G401 (cell line): ENCODE data around the gene LDLR. TPM values are rescaled to one million over a fixed set of nuclear protein-coding genes. Genes with fewer than 3 reads are reported as not detected.
"Not testable (repeated sequence)": the region's sequence is repeated elsewhere in the genome, so short reads cannot be mapped to it uniquely, and the experiment has no call there.

Experiments used
- DNase-seq: peaks from one replicate; pipeline ENCODE4 v3.0.0-alpha.2; 2015; ENCODE audit warnings: low spot score
- in situ Hi-C: cut with HindIII; loops from 2 replicates; pipeline ENCODE4 v1.10.0; 2016; ENCODE audit warnings: low sequenced_read_pairs, mixed read lengths
- total RNA-seq: library from RNA; depleted of rRNA; stranded (reverse); fragments of >200 nt; shearing (Covaris generic); gene quantifications from 2 replicates; pipeline ENCODE4 v1.2.3, GENCODE V29; 2014

Gene LDLR
- total RNA-seq, 1 experiment from 2014 or later, result 38.2 TPM

DNA sequence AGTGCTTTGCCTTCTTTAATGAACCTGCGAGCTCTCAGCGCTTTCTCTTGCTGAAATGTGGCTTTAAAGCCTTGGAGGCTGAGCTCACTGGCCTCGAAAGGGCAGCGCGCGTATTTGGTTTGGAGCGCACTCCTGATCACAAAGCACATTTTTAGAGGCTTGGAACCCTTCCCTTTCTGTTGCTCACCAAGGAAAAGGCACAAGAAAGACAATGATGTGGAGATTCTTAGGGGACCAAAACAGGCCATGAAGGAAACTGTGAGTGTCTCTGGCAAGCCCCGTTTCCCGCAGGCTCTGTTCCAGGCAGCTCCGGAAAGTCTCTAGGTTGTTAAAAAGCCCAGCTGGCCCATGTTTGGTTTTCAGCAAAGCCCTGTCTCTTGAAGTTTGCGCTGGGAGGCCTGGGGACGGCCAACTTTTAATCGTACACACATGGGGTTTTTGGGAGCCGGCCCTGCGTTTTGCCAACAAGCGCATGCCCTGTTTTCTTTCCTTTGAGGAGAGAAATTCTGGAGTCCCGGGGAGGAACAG lies 75.7 kb downstream of the LDLR start:
- peak; percentile 79 for DNase-seq
- in situ Hi-C loops, result no loop called here

DNA sequence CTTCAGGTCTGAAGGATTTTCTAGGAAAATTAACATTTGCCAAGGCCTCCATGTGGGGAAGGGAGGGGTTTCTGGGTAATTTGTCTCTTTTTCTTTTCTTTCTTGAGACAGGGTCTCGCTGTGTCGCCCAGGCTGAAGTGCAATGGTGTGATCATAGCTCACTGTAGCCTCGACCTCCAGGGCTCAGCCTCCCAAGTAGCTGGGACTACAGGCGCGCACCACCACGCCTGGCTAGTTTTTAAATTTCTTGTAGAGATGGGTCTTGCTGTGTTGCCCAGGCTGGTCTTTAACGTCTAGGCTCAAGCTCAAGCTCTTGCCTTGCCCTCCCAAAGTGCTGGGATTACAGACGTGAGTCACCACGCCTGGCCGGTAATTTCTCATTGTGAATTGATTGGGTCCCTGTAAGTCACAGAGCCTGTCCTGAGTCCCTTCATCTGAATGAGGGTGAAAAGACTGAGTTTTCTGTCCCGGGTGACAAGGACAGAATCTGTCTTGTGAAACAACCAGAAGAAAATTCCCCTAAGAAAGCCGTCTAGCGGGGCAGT lies 76.3 kb downstream of the LDLR start:
- DNase-seq, result no peak
- in situ Hi-C loops, result no loop called here

DNA sequence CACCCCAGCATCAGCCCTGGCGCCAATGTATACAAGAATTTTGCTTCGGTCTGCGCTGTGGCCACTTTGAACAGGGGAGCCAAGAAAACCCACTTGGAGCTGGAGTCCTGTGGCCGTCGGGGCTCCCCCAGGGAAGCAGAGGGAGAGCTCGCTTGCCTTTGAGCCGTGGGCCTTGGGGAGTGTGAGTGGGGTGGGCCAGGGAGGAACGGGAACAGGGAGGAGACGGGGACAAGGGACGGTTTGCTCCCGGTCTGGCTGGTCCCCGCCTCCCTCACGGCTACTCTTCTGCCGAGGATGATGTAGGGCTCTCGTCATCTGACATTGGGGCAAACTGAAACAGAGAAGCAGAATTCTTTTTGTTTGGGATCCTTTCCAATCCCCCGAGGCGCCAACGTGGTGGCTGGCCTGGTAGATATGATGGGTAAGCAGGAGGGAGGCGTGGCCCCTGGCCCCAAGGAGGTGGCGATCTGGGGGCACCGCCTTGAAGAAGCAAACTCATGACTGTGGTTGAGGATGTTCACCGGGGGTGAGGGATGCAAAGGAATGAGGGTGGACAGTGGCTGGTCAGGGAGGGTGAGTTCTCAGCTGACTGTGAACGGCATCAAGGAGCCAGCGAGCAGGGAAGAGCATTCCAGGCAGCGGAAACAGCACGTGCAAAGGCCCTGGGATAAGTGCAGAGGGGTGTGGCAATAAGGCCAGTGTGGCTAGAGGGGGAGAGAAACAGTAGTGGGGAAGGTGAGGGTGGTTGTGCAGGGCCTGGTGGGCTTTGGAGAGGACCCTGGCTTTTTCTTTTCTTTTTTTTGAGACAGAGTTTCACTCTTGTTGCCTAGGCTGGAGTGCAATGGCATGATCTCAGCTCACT lies 77.2 kb downstream of the LDLR start:
- in situ Hi-C loops, result no loop called here

DNA sequence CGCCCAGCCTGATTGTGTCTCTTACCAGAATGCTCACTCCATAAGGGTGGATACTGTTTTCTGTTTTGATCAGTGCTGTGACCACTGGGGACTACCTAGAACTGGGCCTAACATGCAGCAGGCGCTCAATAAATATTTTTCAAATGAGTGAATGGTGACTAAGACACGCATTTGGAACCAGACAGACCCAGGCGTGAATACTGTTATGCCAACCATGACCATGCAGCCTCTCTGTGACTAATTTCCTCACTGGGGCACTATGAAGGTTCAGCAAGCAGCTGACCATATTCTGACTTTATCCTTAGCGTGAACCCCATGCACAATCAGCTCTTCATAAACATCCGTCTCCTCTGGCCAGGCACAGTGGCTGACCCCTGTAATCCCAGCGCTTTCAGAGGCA lies 79.3 kb downstream of the LDLR start:
- in situ Hi-C loops, result no loop called here
- no peak for DNase-seq

More for the DNA sequence above, 77.2 kb downstream of the LDLR start:
- DNase-seq, result no peak

DNA sequence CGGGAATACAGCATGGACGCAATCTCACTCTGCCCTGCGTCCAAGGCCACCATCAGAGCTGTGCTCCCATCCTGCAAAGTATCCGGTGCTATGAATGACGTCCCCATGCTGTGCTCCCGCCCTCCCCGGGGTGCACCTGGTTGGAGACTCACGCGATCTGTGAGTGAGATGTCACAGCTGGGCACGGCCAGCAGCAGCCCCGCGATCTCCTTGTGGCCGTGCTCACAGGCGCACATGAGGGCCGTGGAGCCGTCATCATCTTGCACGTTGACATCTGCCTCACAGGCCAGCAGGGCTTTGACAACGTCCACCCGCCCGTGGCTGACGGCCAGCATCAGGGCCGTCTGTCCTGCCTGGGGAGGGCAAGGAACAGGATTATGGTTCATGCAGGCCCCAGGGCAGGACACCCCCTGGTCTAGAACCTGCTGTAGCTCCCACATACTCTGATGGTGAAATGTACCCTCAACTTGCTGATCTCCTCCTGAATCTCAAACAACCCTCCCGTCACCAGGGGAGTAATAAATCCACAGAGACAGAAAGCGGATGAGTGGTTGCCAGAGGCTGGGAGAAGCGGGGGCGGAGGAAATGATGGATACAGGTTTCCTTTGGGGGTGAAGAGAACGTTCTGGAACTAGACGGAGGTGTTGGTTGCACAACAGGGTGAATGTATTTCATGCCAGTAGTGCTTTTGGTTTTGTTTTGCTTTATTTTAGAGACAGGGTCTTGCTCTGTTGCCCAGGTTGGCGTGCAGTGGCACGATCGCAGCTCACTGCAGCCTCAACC lies 80.8 kb downstream of the LDLR start:
- no peak for DNase-seq
- in situ Hi-C loops, result no loop called here

DNA sequence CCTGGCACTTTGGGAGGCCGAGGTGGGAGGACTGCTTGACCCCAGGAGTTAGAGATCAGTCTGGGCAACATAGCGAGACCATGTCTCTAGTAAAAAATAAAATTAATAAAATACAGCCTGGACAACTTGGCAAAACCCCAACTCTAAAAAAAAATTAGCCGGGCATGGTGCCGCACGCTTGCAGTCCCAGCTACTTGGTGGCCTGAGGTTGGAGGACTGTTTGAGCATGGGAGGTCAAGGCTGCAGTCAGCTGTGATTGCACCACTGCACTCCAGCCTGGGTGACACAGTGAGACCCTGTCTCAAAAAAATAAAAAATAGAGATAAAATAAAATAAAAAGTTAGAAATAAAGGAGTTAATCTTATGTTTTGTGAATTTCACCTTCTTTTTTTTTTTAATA lies 81.9 kb downstream of the LDLR start:
- in situ Hi-C loops, result no loop called here
- no peak for DNase-seq

DNA sequence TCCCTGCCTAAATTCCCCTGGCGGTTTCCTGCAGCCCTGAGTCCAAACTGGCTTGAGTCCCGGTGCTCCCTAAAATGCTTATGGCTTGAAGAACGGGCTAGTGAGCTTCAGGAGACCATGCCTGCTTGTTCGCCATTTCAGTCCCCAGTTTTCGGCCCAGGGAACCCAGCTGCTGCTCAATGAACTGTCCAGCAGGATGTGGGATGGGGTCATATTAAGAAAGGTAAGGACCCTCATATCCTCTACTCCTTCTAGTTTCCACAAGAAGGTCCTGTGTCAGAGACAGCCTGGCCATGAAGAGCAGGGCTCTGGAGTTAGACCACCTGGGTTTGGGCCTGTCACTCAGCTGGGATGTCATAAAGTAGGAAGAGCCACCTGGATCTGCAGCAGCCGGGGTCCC lies 83.3 kb downstream of the LDLR start:
- no peak for DNase-seq
- in situ Hi-C loops, result no loop called here

DNA sequence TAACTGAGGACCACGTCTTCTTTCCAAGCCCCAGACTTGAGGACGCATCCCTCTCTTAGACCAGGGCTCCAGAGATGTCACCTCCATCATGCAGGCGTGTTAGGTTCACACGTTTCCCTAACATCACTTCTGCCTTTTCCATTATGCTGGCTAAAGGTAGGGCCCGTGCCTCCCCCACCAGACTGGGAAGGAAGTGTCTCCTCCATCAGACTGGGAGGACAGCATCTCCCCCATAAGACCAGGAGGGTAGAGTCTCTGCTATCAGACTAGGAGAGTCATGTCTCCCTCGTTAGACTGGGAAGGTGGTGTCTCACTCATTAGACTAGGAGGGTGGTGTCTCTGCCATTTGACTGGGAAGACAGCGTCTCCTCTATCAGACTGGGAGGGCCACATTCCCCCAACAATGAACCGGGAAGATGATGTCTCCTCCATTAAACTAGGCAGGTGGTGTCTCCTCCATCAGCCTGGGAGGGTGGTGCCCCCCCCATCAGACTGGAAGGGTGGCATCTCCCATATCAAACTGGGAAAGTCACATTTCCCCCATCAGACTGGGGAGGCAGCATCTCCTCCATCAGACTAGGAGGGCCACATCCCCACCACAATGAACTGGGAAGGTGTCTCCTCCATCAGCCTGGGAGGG lies 84.4 kb downstream of the LDLR start:
- in situ Hi-C loops, result no loop called here
- DNase-seq, result no peak

DNA sequence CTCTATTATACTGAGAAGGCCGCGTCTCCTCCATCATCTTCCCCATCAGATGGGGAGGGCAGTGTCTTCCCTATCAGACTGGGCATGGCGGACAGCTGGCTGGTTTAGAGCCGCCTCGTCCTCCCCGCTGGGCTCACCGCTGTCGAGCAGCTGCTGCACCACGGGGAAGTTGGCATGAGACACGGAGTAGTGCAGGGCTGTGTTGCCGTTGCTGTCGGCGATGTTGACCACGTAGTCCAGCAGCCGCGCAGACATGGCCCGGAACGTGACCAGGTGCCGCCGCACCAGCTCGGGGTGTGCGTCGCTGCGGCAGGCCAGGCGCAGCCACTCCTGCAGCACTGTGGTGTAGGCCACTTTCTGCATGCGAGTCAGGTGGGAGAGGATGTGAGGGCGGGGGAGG lies 85.1 kb downstream of the LDLR start:
- in situ Hi-C loops, result no loop called here

DNA sequence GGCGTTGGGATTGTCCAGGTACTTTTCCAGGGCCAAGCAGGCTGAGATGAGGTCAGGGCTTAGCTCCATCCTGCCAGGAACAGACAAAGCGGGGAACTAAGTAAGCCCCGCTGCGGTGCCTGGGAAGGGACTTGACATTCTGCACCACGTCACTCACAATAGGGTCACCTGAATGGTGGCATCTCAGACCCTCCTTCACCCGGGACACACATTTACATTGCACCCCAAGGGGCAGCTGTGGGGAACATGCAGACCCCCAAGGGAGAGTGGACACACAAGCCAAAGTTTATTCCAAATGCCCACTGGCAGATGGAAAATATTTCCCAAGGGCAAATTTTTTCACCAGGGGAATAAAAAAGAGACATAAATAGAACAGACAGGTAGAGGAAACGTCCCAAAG lies 86.7 kb downstream of the LDLR start:
- DNase-seq, result no peak

More for the DNA sequence above, 85.1 kb downstream of the LDLR start:
- no peak for DNase-seq

DNA sequence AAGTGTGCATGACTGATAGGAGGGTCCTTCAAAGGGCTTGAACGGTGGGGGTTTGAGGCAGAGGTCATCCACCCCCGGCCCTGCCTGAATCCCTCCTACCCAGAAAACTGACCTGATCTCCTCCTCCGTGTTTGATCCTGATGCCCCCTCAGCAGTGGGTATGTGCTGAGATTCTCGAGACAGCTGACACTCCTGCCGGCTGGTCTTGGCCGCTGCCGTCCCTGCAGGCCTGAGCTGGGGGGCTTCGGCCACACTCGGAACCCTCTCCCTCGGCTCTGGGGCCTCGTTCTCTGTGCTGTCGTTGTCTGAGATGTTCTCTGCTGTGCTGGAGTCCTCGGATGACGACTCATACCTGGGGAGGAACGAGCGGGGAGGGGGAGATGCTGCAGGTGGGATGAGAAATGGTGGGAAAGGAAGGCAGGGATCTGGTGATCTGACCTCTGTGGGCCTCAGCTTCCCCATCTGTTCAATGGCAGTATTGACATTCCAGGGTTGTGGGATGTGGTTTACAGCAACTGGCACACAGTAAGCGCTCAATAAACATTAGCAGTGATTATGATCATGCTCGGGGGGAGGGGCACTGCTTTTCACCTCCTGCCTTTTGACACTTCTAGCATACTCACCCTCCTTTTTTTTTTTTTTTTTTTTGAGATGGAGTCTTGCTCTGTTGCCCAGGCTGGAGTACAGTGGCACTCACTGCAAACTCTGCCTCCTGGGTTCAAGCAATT lies 87.4 kb downstream of the LDLR start:
- DNase-seq, result no peak
- in situ Hi-C loops, result no loop called here

More for the DNA sequence above, 86.7 kb downstream of the LDLR start:
- in situ Hi-C loops, result no loop called here

DNA sequence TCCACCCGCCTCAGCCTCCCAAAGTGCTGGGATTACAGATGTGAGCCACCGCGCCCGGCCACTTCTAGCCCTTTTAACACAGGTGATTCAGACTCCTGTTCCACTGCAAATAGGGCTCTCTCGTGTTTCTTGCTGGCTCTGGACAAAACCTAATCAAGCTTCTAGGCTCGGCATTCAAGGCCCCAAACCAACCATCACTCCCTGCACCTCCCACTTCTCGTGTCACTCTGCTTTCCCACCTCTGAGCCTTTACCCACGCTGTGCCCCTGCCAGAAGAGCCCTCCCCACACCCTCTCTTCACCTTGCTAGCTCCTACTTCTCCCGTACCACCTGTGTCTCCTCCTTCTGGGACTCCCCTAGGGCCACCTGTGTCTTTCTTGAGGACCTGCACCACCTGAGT lies 88.3 kb downstream of the LDLR start:
- in situ Hi-C loops, result no loop called here
- DNase-seq, result no peak

DNA sequence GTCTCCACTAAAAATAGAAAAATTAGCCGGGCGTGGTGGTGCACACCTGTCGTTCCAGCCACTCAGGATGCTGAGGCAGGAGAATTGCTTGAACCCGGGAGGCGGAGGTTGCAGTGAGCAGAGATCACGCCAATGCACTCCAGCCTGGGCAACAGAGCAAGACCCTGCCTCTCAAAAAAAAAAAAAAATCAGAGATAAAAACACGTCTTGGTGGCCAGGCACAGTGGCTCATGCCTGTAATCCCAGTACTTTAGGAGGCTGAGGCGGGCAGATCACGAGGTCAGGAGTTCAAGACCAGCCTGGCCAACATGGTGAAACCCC lies 89.8 kb downstream of the LDLR start:
- in situ Hi-C loops, DNase-seq: not testable (repeated sequence)

DNA sequence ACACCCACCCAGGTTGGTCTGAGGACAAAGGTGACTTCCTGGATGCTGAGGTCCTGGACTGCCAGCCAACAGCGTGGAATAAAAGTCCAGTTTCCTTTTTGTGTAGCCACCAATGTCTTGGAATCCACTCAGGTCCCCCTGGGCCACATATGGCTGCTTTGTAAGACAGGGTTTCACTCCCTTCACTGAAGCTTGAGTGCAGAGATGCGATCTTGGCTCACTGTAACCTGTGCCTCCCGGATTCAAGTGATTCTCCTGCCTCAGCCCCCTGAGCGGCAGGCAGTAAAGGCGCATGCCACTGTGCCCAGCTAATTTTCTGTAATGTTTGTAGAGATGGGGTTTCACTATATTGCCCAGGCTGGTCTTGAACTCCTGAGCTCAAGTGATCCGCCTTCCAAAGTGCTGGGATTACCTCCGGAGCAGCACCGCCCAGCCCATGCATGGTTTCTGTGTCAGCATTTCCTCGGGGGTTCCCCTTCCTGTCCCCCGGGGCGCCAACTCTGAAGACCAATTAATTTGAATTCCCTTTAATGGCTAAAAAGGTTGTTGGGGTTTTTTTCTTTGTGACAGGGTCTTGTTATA lies 90.5 kb downstream of the LDLR start:
- in situ Hi-C loops, result no loop called here

DNA sequence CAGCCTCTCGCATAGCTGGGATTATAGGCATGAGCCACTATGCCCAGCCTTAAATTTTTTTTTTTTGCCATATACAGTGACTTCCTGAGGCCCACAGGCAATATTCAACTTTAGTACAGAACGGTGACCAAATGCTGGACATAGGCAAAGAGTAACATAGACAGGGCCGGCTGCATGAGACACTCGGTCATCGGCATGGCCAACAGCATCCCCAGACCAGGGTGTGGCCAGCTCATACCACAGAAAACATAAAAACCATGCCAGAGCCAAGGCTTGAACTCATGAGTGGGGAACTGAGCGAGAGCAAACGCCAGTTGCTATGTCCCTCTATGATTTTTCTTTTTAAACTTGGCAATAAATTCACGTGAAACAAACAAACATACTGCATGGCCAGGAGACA lies 91.1 kb downstream of the LDLR start:
- no peak for DNase-seq
- in situ Hi-C loops, result no loop called here

More for the DNA sequence above, 90.5 kb downstream of the LDLR start:
- DNase-seq, result no peak

DNA sequence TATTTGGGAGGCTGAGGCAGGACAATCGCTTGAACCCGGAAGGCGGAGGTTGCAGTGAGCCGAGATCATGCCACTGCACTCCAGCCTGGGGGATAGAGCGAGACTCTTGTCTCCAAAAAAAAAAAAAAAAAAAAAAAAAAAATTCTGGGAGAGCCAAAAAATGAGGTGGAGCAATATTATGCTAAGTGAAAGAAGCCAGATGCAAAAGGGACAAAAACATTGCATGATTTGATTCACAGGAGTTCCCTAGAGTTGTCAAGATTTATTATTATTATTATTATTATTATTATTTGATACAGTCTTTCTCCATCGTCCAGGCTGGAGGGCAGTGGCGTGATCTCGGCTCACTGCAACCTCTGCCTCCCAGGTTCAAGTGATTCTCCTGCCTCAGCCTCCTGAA lies 91.7 kb downstream of the LDLR start:
- DNase-seq, in situ Hi-C loops: not testable (repeated sequence)

DNA sequence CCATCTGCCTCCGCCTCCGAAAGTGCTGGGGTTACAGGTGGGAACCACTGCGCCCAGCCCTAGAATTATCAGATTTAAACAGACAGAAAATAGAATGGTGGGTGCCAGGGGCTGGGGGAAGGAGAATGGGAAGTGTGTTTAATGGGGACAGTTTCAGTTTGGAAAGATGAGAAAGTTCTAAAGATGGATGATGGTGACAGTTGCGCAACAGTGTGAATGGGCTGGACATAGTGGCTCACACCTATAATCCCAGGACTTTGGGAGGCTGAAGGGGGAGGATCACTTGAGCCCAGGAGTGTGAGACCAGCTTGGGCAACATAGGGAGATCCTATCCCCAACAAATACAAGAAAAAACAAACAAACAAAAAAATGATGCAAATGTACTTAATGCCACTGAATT lies 92.2 kb downstream of the LDLR start:
- DNase-seq, result no peak
- in situ Hi-C loops, result no loop called here
